HCT116 (cell line): ENCODE data around the gene FAM120A. TPM values are rescaled to one million over a fixed set of nuclear protein-coding genes. Genes with fewer than 3 reads are reported as not detected.

Experiments used
- ATAC-seq: fragments of 200-7000 bp; cut with Tn5 transposase; 2 replicates; pipeline ENCODE4 v1.9.1; 2020; ENCODE audit warnings: mild to moderate bottlenecking, moderate library complexity
- BruUV-seq: library from RNA; stranded (reverse); fragments of 400-500 nt; replicated peaks from 2 replicates; lab custom pipeline; 2021; lab: Mats Ljungman, UMichigan
- CTCF ChIA-PET: fragments of 300-600 bp; sonication (Branson Sonifier 250); formaldehyde crosslinking; loops from one replicate; lab custom pipeline; 2021; ENCODE audit warnings: antibody characterized with exemption; lab: Charles Lee
- POLR2A ChIA-PET: fragments of 300-600, 350-600 bp; sonication (Branson Sonifier 250); formaldehyde crosslinking; loops from one replicate; lab custom pipeline; 2021; ENCODE audit warnings: antibody characterized with exemption; lab: Charles Lee
- RAD21 ChIA-PET, 2 experiments: fragments of 300-600 bp; sonication (Branson Sonifier 250); formaldehyde crosslinking; loops; one replicate each; lab custom pipeline; 2023; ENCODE audit warnings: low total read pairs in 2 of 2; ENCODE audit not compliant: uncharacterized antibody in 2 of 2, unreplicated experiment in 2 of 2, low non-redundant PET in 1 of 2; lab: Charles Lee
- DNase-seq: peaks from one replicate; pipeline ENCODE4 v3.0.0-alpha.2; 2010; ENCODE audit warnings: low read depth, low spot score
- H2AFZ ChIP-seq: fragments of 200-600 bp; shearing (Covaris generic), sonication (generic); 2 replicates; pipeline ENCODE4 v1.6.1; 2017; ENCODE audit warnings: low read depth, mixed run types, mixed read lengths, antibody characterized with exemption, low read length; ENCODE audit not compliant: poor library complexity, severe bottlenecking
- H3K27ac ChIP-seq: 2 replicates; pipeline ENCODE4 v1.5.1; 2012; ENCODE audit warnings: low read depth, low read length
- H3K27me3 ChIP-seq: fragments of 200-600 bp; sonication (generic); 2 replicates; pipeline ENCODE4 v1.6.1; 2016; ENCODE audit warnings: mixed run types, low read length, mixed read lengths; ENCODE audit not compliant: insufficient read depth
- H3K36me3 ChIP-seq, 2 experiments: fragments of 200-500 bp in 1 of 2; fragments of 200-600 bp in 1 of 2; sonication (Bioruptor generic) in 1 of 2; sonication (generic) in 1 of 2; 2 replicates each; pipeline versions ENCODE4 v1.5.1 to v1.6.1; 2014 to 2016; ENCODE audit warnings: low read length in 2 of 2, inconsistent platforms in 1 of 2, mixed read lengths in 1 of 2, mixed run types in 1 of 2; ENCODE audit not compliant: insufficient read depth in 2 of 2, control insufficient read depth in 1 of 2
- H3K4me1 ChIP-seq, 2 experiments: fragments of 200-600 bp in 1 of 2; sonication (generic) in 1 of 2; 2 replicates each; pipeline versions ENCODE4 v1.5.1 to v1.6.1; 2012 to 2017; ENCODE audit warnings: low read length in 2 of 2, inconsistent platforms in 1 of 2, mild to moderate bottlenecking in 1 of 2, mixed read lengths in 1 of 2, mixed run types in 1 of 2, moderate library complexity in 1 of 2; ENCODE audit not compliant: insufficient read depth in 2 of 2, control insufficient read depth in 1 of 2
- H3K4me2 ChIP-seq: fragments of 200-600 bp; sonication (generic); 2 replicates; pipeline ENCODE4 v1.6.1; 2017; ENCODE audit warnings: mixed run types, low read length, mixed read lengths
- H3K4me3 ChIP-seq, 2 experiments: fragments of 200-600 bp in 1 of 2; sonication (generic) in 1 of 2; replicated peaks in 1 of 2; 2 replicates each; pipeline ENCODE4 v1.5.1; 2011 to 2016; ENCODE audit warnings: low read length in 2 of 2, control low read depth in 1 of 2, low read depth in 1 of 2, mild to moderate bottlenecking in 1 of 2, mixed read lengths in 1 of 2, mixed run types in 1 of 2
- H3K79me2 ChIP-seq: fragments of 200-600 bp; sonication (generic); 2 replicates; pipeline ENCODE4 v1.6.1; 2017; ENCODE audit warnings: mild to moderate bottlenecking, mixed run types, low read length, moderate library complexity, mixed read lengths; ENCODE audit not compliant: insufficient read depth
- H3K9ac ChIP-seq: fragments of 200-600 bp; sonication (generic); 2 replicates; pipeline ENCODE4 v1.6.1; 2016; ENCODE audit warnings: low read length, mixed read lengths
- H3K9me2 ChIP-seq: fragments of 200-600 bp; sonication (generic), shearing (Covaris generic); 2 replicates; pipeline ENCODE4 v1.6.1; 2017; ENCODE audit warnings: mixed run types, mild to moderate bottlenecking, moderate library complexity; ENCODE audit not compliant: insufficient read depth
- H3K9me3 ChIP-seq, 2 experiments: fragments of 200-500 bp in 1 of 2; fragments of 200-600 bp in 1 of 2; sonication (Bioruptor generic) in 1 of 2; sonication (generic) in 1 of 2; 2 replicates each; pipeline ENCODE4 v1.6.1; 2014 to 2017; ENCODE audit warnings: low read length in 2 of 2, mixed read lengths in 2 of 2, inconsistent platforms in 1 of 2, low read depth in 1 of 2, mild to moderate bottlenecking in 1 of 2, mixed run types in 1 of 2, moderate library complexity in 1 of 2; ENCODE audit not compliant: control insufficient read depth in 1 of 2, insufficient read depth in 1 of 2
- H4K20me1 ChIP-seq: fragments of 200-600 bp; sonication (generic), shearing (Covaris generic); 2 replicates; pipeline ENCODE4 v1.6.1; 2017; ENCODE audit warnings: mixed run types, mild to moderate bottlenecking, moderate library complexity; ENCODE audit not compliant: insufficient read depth
- CBX3 ChIP-seq: IDR thresholded peaks from 2 replicates; pipeline ENCODE4 v1.6.1; 2012; ENCODE audit warnings: low read depth
- CEBPB ChIP-seq: IDR thresholded peaks from 2 replicates; pipeline ENCODE4 v1.6.1; 2012; ENCODE audit warnings: low read depth
- EZH2phosphoT487 ChIP-seq: fragments of 200-600 bp; IDR thresholded peaks from 2 replicates; pipeline ENCODE4 v1.6.1; 2018; ENCODE audit warnings: antibody characterized with exemption, borderline replicate concordance
- FOSL1 ChIP-seq: IDR thresholded peaks from 2 replicates; pipeline ENCODE4 v1.6.1; 2012; ENCODE audit warnings: low read depth
- POLR2A ChIP-seq: IDR thresholded peaks from 2 replicates; pipeline ENCODE4 v1.7.0; 2011; ENCODE audit warnings: borderline replicate concordance; ENCODE audit not compliant: insufficient read depth, insufficient read length; ENCODE audit errors: extremely low read depth
- SIN3A ChIP-seq: IDR thresholded peaks from 2 replicates; pipeline ENCODE4 v1.6.1; 2012; ENCODE audit warnings: low read depth
- TCF7L2 ChIP-seq: IDR thresholded peaks from 2 replicates; pipeline ENCODE4 v1.7.0; 2011; ENCODE audit warnings: borderline replicate concordance, inconsistent platforms; ENCODE audit not compliant: insufficient read depth, insufficient read length; ENCODE audit errors: extremely low read depth
- YY1 ChIP-seq: IDR thresholded peaks from 2 replicates; pipeline ENCODE4 v1.6.1; 2011; ENCODE audit warnings: low read length, low read depth, moderate library complexity, mild to moderate bottlenecking; ENCODE audit not compliant: insufficient replicate concordance; ENCODE audit errors: extremely low read depth
- intact Hi-C: fragments of 100-400 bp; cut with micrococcal nuclease; formaldehyde crosslinking; loops from 2 replicates; pipeline ENCODE4 v1.10.0; 2022
- total RNA-seq: library from RNA; stranded (reverse); gene quantifications from one replicate; pipeline ENCODE4 v1.2.1, GENCODE V29; 2021; ENCODE audit not compliant: unreplicated experiment
- TF ChIP-seq, protein P1 (sequence below): IDR thresholded peaks from 2 replicates; pipeline ENCODE4 v1.6.1; 2012; ENCODE audit warnings: low read depth
- TF ChIP-seq, protein P2 (sequence below): IDR thresholded peaks from 2 replicates; pipeline ENCODE4 v1.6.1; 2011; ENCODE audit warnings: mild to moderate bottlenecking, low read length, moderate library complexity; ENCODE audit not compliant: insufficient replicate concordance; ENCODE audit errors: extremely low read depth
- TF ChIP-seq, protein P3 (sequence below): IDR thresholded peaks from 2 replicates; pipeline ENCODE4 v1.6.1; 2012
- TF ChIP-seq, protein P4 (sequence below): IDR thresholded peaks from 2 replicates; pipeline ENCODE4 v1.6.1; 2012

FAM120A gene
- total RNA-seq, 1 experiment from 2014 or later: 122 TPM

DNA sequence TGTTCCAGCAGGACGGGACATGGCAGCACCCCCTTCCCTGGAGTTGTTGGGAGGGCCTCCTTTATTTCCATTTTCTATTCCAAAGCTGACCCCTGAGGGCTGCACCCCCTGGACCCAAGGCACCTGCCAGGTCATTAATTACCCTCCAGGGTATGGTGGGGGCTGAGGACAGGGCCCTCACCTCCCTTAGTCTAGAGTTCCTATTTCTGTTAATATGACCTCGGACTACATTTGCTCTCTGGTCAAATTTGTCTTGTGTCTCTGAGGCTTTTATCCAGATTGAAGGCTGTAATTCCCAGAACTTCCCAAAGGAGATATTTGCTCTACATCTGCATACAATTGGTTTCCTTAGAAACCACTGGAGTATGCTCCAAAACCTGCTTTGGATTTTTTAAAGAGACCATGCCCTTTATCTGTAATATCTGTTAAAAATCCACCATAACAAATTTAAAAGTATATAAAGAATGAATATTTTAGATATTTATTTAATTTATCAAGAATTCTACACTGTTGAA, 141.7 kb downstream of the FAM120A start:
- H4K20me1 ChIP-seq: no peaks in the 10 kb centered on the region
- no peaks in the 10 kb centered on the region for H3K36me3 ChIP-seq
- intact Hi-C loops: no loop called here
- POLR2A ChIA-PET: no interaction called here
- RAD21 ChIA-PET: interaction anchor here in 1 of 2 experiments (0.5 kb wide), 1 partner anchor 9 kb away, joined by 3 read pairs; no protein-coding TSS in a partner anchor
- H3K27me3 ChIP-seq: no peaks in the 10 kb centered on the region
- TF ChIP-seq FOSL1 (no peak), SIN3A (no peak), POLR2A (no peak), CBX3 (no peak), CEBPB (no peak), EZH2phosphoT487 (no peak), YY1 (no peak), TCF7L2 (no peak)
- TF ChIP-seq, protein P1, sequence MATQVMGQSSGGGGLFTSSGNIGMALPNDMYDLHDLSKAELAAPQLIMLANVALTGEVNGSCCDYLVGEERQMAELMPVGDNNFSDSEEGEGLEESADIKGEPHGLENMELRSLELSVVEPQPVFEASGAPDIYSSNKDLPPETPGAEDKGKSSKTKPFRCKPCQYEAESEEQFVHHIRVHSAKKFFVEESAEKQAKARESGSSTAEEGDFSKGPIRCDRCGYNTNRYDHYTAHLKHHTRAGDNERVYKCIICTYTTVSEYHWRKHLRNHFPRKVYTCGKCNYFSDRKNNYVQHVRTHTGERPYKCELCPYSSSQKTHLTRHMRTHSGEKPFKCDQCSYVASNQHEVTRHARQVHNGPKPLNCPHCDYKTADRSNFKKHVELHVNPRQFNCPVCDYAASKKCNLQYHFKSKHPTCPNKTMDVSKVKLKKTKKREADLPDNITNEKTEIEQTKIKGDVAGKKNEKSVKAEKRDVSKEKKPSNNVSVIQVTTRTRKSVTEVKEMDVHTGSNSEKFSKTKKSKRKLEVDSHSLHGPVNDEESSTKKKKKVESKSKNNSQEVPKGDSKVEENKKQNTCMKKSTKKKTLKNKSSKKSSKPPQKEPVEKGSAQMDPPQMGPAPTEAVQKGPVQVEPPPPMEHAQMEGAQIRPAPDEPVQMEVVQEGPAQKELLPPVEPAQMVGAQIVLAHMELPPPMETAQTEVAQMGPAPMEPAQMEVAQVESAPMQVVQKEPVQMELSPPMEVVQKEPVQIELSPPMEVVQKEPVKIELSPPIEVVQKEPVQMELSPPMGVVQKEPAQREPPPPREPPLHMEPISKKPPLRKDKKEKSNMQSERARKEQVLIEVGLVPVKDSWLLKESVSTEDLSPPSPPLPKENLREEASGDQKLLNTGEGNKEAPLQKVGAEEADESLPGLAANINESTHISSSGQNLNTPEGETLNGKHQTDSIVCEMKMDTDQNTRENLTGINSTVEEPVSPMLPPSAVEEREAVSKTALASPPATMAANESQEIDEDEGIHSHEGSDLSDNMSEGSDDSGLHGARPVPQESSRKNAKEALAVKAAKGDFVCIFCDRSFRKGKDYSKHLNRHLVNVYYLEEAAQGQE: no peak
- TF ChIP-seq, protein P2, sequence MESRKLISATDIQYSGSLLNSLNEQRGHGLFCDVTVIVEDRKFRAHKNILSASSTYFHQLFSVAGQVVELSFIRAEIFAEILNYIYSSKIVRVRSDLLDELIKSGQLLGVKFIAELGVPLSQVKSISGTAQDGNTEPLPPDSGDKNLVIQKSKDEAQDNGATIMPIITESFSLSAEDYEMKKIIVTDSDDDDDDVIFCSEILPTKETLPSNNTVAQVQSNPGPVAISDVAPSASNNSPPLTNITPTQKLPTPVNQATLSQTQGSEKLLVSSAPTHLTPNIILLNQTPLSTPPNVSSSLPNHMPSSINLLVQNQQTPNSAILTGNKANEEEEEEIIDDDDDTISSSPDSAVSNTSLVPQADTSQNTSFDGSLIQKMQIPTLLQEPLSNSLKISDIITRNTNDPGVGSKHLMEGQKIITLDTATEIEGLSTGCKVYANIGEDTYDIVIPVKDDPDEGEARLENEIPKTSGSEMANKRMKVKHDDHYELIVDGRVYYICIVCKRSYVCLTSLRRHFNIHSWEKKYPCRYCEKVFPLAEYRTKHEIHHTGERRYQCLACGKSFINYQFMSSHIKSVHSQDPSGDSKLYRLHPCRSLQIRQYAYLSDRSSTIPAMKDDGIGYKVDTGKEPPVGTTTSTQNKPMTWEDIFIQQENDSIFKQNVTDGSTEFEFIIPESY: no peak
- TF ChIP-seq, protein P3, sequence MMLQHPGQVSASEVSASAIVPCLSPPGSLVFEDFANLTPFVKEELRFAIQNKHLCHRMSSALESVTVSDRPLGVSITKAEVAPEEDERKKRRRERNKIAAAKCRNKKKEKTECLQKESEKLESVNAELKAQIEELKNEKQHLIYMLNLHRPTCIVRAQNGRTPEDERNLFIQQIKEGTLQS: no peak
- TF ChIP-seq, protein P4, sequence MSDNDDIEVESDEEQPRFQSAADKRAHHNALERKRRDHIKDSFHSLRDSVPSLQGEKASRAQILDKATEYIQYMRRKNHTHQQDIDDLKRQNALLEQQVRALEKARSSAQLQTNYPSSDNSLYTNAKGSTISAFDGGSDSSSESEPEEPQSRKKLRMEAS: no peak
- TF ChIP-seq, all 23 proteins: peak for 0
- no peak overlapping the region for H3K4me3 ChIP-seq
- no peaks in the 10 kb centered on the region for H3K9me3 ChIP-seq
- no peak overlapping the region for H3K9ac ChIP-seq
- H3K4me2 ChIP-seq: no peak overlapping the region
- ATAC-seq: no peak
- no peak overlapping the region for H2AFZ ChIP-seq
- H3K27ac ChIP-seq: no peak overlapping the region
- H3K79me2 ChIP-seq: peaks cover 19% of the 10 kb centered on the region; the same call in 1 of the 2 replicates
- BruUV-seq: no TSS peak
- H3K9me2 ChIP-seq: no peaks in the 10 kb centered on the region
- peaks cover 6 to 13% of the 10 kb centered on the region in 2 experiments; a peak in 2 of 4 replicates for H3K4me1 ChIP-seq
- DNase-seq: no peak
- CTCF ChIA-PET: interaction anchor here (0.7 to 1.5 kb wide), 3 partner anchors 27 to 97 kb away, joined by 3 to 4 read pairs (median 3); no protein-coding TSS in a partner anchor
